Neutrophil (primary cell): ENCODE data around the gene HEXIM1.

ENCODE experiments used
- H3K27ac ChIP-seq: fragments of 200-600 bp; sonication (generic); 2 replicates; pipeline ENCODE4 v1.5.1; 2016; ENCODE audit warnings: mild to moderate bottlenecking, moderate library complexity
- H3K27me3 ChIP-seq: fragments of 200-600 bp; sonication (generic); 2 replicates; pipeline ENCODE4 v1.6.0; 2016; ENCODE audit warnings: mild to moderate bottlenecking
- H3K36me3 ChIP-seq: fragments of 200-600 bp; sonication (generic); 2 replicates; pipeline ENCODE4 v1.5.1; 2017
- H3K4me1 ChIP-seq, 2 experiments: fragments of 200-600 bp in 1 of 2; sonication (generic) in 1 of 2; 1 replicate in 1 of 2; 2 replicates in 1 of 2; pipeline versions ENCODE4 v1.5.1 to v1.6.1; 2013 to 2016; ENCODE audit warnings: low read depth in 1 of 2, low read length in 1 of 2, mild to moderate bottlenecking in 1 of 2, moderate library complexity in 1 of 2; ENCODE audit not compliant: control insufficient read depth in 1 of 2, insufficient read depth in 1 of 2
- H3K4me3 ChIP-seq, 2 experiments: fragments of 200-600 bp in 1 of 2; sonication (generic) in 1 of 2; 1 replicate in 1 of 2; 2 replicates in 1 of 2; pipeline ENCODE4 v1.5.1; 2013 to 2016; ENCODE audit warnings: low read depth in 1 of 2, low read length in 1 of 2, mild to moderate bottlenecking in 1 of 2, moderate library complexity in 1 of 2
- H3K9me3 ChIP-seq: fragments of 200-600 bp; sonication (generic); 2 replicates; pipeline ENCODE4 v1.5.1; 2016
- TF ChIP-seq, protein P1 (sequence below): fragments of 200-600 bp; sonication (generic); IDR thresholded peaks from 2 replicates; pipeline ENCODE4 v1.5.1; 2016; ENCODE audit warnings: antibody characterized with exemption

HEXIM1 gene

GRCh38 chr17:45110676-45111611 is 37.3 kb upstream of the HEXIM1 start:
- Histone ChIP-seq H3K27ac (no peak overlapping the region), H3K36me3 (peaks cover 36% of the 10 kb centered on the region)
- TF ChIP-seq, protein P1, sequence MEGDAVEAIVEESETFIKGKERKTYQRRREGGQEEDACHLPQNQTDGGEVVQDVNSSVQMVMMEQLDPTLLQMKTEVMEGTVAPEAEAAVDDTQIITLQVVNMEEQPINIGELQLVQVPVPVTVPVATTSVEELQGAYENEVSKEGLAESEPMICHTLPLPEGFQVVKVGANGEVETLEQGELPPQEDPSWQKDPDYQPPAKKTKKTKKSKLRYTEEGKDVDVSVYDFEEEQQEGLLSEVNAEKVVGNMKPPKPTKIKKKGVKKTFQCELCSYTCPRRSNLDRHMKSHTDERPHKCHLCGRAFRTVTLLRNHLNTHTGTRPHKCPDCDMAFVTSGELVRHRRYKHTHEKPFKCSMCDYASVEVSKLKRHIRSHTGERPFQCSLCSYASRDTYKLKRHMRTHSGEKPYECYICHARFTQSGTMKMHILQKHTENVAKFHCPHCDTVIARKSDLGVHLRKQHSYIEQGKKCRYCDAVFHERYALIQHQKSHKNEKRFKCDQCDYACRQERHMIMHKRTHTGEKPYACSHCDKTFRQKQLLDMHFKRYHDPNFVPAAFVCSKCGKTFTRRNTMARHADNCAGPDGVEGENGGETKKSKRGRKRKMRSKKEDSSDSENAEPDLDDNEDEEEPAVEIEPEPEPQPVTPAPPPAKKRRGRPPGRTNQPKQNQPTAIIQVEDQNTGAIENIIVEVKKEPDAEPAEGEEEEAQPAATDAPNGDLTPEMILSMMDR = no peak

DNA sequence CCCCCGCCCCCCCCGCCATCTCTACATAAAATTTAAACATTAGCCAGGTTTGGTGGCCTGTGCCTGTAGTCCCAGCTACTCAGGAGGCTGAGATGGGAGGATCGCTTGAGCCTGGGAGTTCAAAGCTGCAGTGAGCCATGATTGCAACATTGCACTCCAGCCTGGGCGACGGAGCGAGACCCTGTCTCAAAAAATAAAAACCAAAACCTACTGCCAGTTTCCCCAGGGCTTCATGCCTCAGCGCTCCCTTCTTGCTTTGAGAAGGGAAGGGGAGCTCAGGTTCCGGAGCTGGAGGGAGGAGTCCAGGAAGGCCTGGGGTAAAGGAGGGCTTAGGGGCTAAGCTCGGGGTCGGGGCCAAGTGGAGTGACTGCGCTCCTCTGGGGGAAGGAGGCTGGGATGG is 36.4 kb upstream of the HEXIM1 start:
- no peaks in the 10 kb centered on the region for H3K9me3 ChIP-seq
- TF ChIP-seq, protein P1 = no peak
- H3K4me3 ChIP-seq = no peak overlapping the region
- no peaks in the 10 kb centered on the region for H3K4me1 ChIP-seq
- H3K27me3 ChIP-seq = no peaks in the 10 kb centered on the region
- H3K36me3 ChIP-seq = peaks cover 27% of the 10 kb centered on the region
- no peak overlapping the region for H3K27ac ChIP-seq

More at GRCh38 chr17:45110676-45111611, 37.3 kb upstream of the HEXIM1 start:
- H3K9me3 ChIP-seq = no peaks in the 10 kb centered on the region
- no peak overlapping the region for H3K4me3 ChIP-seq
- no peaks in the 10 kb centered on the region for H3K4me1 ChIP-seq
- no peaks in the 10 kb centered on the region for H3K27me3 ChIP-seq

- Histone ChIP-seq H3K9me3 (no peaks in the 10 kb centered on the region), H3K27me3 (no peaks in the 10 kb centered on the region), H3K36me3 (peaks cover 18% of the 10 kb centered on the region), H3K27ac (no peak overlapping the region), H3K4me1 (no peaks in the 10 kb centered on the region), H3K4me3 (no peak overlapping the region)
- TF ChIP-seq, protein P1 = no peak
Measured at GRCh38 chr17:45112559-45113423, 35.5 kb upstream of the HEXIM1 start.

- no peaks in the 10 kb centered on the region for H3K9me3 ChIP-seq
- TF ChIP-seq, protein P1 = no peak
- peaks cover 12% of the 10 kb centered on the region for H3K36me3 ChIP-seq
- no peaks in the 10 kb centered on the region for H3K4me1 ChIP-seq
- no peaks in the 10 kb centered on the region for H3K27me3 ChIP-seq
- H3K27ac ChIP-seq = no peak overlapping the region
- H3K4me3 ChIP-seq = no peak overlapping the region
Measured at GRCh38 chr17:45113424-45113754, 34.9 kb upstream of the HEXIM1 start.

DNA sequence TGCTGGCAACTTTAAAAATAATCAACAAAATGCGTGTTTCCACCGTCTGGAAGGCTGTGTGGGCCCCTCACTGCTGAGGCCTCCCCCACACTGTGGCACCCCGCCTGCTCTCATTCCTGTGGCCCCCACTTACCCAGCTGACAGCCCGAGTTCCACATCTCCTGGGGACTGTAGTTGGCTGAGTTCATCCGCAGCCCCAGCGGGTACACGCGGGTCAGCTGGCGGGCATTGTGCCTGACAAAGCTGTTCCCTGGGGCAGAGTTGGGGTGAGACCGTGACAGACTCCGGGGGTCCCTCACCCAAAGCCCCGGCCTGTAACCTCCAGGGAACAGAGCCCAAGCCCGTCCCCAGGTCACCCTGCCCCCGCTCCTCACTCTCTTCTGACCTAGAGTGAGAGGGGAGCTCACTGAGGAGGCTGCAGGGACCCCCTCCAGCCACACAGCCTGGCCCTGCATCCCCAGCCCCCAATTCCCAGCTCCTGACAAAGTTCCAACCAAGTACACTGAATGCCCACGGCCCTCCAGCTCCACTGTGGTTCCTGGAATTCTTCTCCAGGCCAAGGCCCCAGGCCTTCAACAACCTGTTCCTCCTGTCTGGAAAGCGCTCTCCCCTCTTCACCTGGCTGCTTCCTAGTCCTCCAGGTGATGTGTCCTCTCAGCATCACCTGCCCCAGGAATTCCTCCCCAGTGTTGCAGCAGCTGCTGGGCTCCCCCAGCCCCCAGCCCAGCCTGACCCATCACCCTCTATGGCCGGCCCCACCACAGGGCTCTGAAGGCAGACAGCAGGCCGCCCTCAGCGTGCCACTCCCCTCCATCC is 34.0 kb upstream of the HEXIM1 start:
- no peaks in the 10 kb centered on the region for H3K9me3 ChIP-seq
- no peak overlapping the region for H3K4me3 ChIP-seq
- H3K27ac ChIP-seq = no peak overlapping the region
- H3K4me1 ChIP-seq = no peaks in the 10 kb centered on the region
- H3K27me3 ChIP-seq = no peaks in the 10 kb centered on the region
- H3K36me3 ChIP-seq = peaks cover 2% of the 10 kb centered on the region
- TF ChIP-seq, protein P1 = no peak
